ENCODE results near the gene OR14A16.

OR14A16 gene

GRCh38 chr1:247824023-247824422, at the start of gene OR14A16:
TSS of gene OR14A16 (minus strand) at chr1:247824119. CDS start at chr1:247815729, 8,390 bp downstream.
- DNase-seq (ENCODE audit: low read depth): no peak

- DNase-seq (ENCODE audit: low read depth): no peak
These were observed 41.5 kb upstream of the OR14A16 start for GRCh38 chr1:247865416-247865815.

- no peak for DNase-seq (ENCODE audit: low read depth)
These were observed 40.7 kb upstream of the OR14A16 start for GRCh38 chr1:247864644-247865043.

GRCh38 chr1:247862756-247863155, 38.8 kb upstream of the OR14A16 start:
- no peak for DNase-seq (ENCODE audit: low read depth)

- DNase-seq (ENCODE audit: low read depth): no peak
These were observed 34.2 kb upstream of the OR14A16 start for GRCh38 chr1:247857985-247858619.

- DNase-seq (ENCODE audit: low read depth): no peak
These were observed 33.4 kb upstream of the OR14A16 start, which contains the start of gene TRIM58 for GRCh38 chr1:247857069-247857984. TSS of gene TRIM58 (plus strand) at chr1:247857187. CDS start at chr1:247857247, 60 bp downstream.

GRCh38 chr1:247855911-247856310, 32.0 kb upstream of the OR14A16 start:
- DNase-seq (ENCODE audit: low read depth): no peak

- no peak for DNase-seq (ENCODE audit: low read depth)
These were observed 31.1 kb upstream of the OR14A16 start for GRCh38 chr1:247854899-247855545.

GRCh38 chr1:247849616-247850015, 25.7 kb upstream of the OR14A16 start:
- DNase-seq (ENCODE audit: low read depth): no peak

GRCh38 chr1:247848346-247848745, 24.4 kb upstream of the OR14A16 start:
- no peak for DNase-seq (ENCODE audit: low read depth)

- DNase-seq (ENCODE audit: low read depth): no peak
These were observed 21.7 kb upstream of the OR14A16 start for GRCh38 chr1:247845693-247846017.

- DNase-seq (ENCODE audit: low read depth): no peak
These were observed 21.2 kb upstream of the OR14A16 start for GRCh38 chr1:247845011-247845692.

- no peak for DNase-seq (ENCODE audit: low read depth)
These were observed 19.5 kb upstream of the OR14A16 start for GRCh38 chr1:247843411-247843810.

- DNase-seq (ENCODE audit: low read depth): no peak
These were observed 17.9 kb upstream of the OR14A16 start, which contains the start of gene OR11L1 for GRCh38 chr1:247841796-247842195. TSS of gene OR11L1 (minus strand) at chr1:247841896. CDS start at chr1:247841896, 0 bp downstream.

- no peak for DNase-seq (ENCODE audit: low read depth)
These were observed 16.9 kb upstream of the OR14A16 start for GRCh38 chr1:247840818-247841217.

- no peak for DNase-seq (ENCODE audit: low read depth)
These were observed 9.7 kb upstream of the OR14A16 start for GRCh38 chr1:247833601-247834000.

GRCh38 chr1:247829656-247830055, 5.7 kb upstream of the OR14A16 start:
- no peak for DNase-seq (ENCODE audit: low read depth)

GRCh38 chr1:247825362-247825761, 1.4 kb upstream of the OR14A16 start:
- DNase-seq (ENCODE audit: low read depth): no peak

- no peak for DNase-seq (ENCODE audit: low read depth)
These were observed 1.9 kb downstream of the OR14A16 start for GRCh38 chr1:247822060-247822459.

- no peak for DNase-seq (ENCODE audit: low read depth)
These were observed 11.3 kb downstream of the OR14A16 start for GRCh38 chr1:247812637-247813036.

GRCh38 chr1:247797518-247797917, 26.4 kb downstream of the OR14A16 start:
- DNase-seq (ENCODE audit: low read depth): no peak

GRCh38 chr1:247769603-247770002, 54.3 kb downstream of the OR14A16 start:
- no peak for DNase-seq (ENCODE audit: low read depth)
